A549 (cell line): ENCODE results near the gene CYP19A1. TPM values are rescaled to one million over a fixed set of nuclear protein-coding genes. Genes with fewer than 3 reads are reported as not detected.

Experiments used
- ATAC-seq, 2 experiments: fragments of 200-7000 bp in 1 of 2; fragments of >200 bp in 1 of 2; cut with Nextera tagmentation in 1 of 2; cut with Tn5 transposase in 1 of 2; 3 replicates each; pipeline versions ENCODE4 v1.8.0 to v1.9.1; 2018 to 2020; ENCODE audit warnings: mild to moderate bottlenecking in 1 of 2, moderate library complexity in 1 of 2
- CTCF ChIA-PET: fragments of 300-600 bp; sonication (Branson Sonifier 250); formaldehyde crosslinking; extraction: SDS; loops from one replicate; lab custom pipeline; 2021; ENCODE audit warnings: antibody characterized with exemption, inconsistent platforms; lab: Yijun Ruan, JAX
- POLR2A ChIA-PET: fragments of 350-600 bp; formaldehyde crosslinking; extraction: SDS; loops from one replicate; lab custom pipeline; 2021; ENCODE audit warnings: antibody characterized with exemption, inconsistent platforms; lab: Yijun Ruan, JAX
- DNase-seq, 2 experiments: peaks; one replicate each; pipeline versions ENCODE4 v3.0.0 to v3.0.0-alpha.2; 2011 to 2016; ENCODE audit warnings: low read depth in 1 of 2, low spot score in 1 of 2
- FAIRE-seq: peaks from 2 replicates; lab custom pipeline; 2011; peaks lifted over from hg19 to GRCh38; lab: Jason Lieb, UNC
- H3K27ac ChIP-seq, 2 experiments: fragments of >200 bp; sonication (Bioruptor Twin); formaldehyde crosslinking; 3 replicates each; pipeline ENCODE4 v1.5.1; 2016 to 2017
- H3K4me1 ChIP-seq: fragments of >200 bp; sonication (Bioruptor Twin); formaldehyde crosslinking; 3 replicates; pipeline ENCODE4 v1.6.1; 2016
- H3K4me2 ChIP-seq: fragments of >200 bp; sonication (Bioruptor Twin); formaldehyde crosslinking; 3 replicates; pipeline ENCODE4 v1.6.1; 2016
- H3K4me3 ChIP-seq: fragments of >200 bp; sonication (Bioruptor Twin); formaldehyde crosslinking; 3 replicates; pipeline ENCODE4 v1.5.1; 2016
- H3K9me3 ChIP-seq: fragments of >200 bp; sonication (Bioruptor Twin); formaldehyde crosslinking; 3 replicates; pipeline ENCODE4 v1.6.1; 2016
- BCL3 ChIP-seq: fragments of >200 bp; sonication (Bioruptor Twin); formaldehyde crosslinking; IDR thresholded peaks from 3 replicates; pipeline ENCODE4 v1.6.1; 2016
- CBX2 ChIP-seq: fragments of 200-600 bp; sonication (generic); IDR thresholded peaks from 2 replicates; pipeline ENCODE4 v1.6.1; 2016; ENCODE audit warnings: low read depth, mild to moderate bottlenecking, borderline replicate concordance
- CEBPB ChIP-seq, 2 experiments: fragments of >200 bp in 1 of 2; sonication (Bioruptor Twin) in 1 of 2; formaldehyde crosslinking in 1 of 2; IDR thresholded peaks; 2 replicates each; pipeline ENCODE4 v1.6.1; 2012 to 2016
- E2F6 ChIP-seq: IDR thresholded peaks from 2 replicates; pipeline ENCODE4 v1.6.1; 2012; ENCODE audit warnings: low read depth, borderline replicate concordance
- EHMT2 ChIP-seq: fragments of 200-600 bp; sonication (generic); IDR thresholded peaks from 2 replicates; pipeline ENCODE4 v1.6.1; 2016; ENCODE audit warnings: antibody characterized with exemption, low read depth, mild to moderate bottlenecking, moderate library complexity
- ESRRA ChIP-seq: fragments of 150-350 bp; IDR thresholded peaks from 2 replicates; pipeline ENCODE4 v1.6.1; 2014; ENCODE audit warnings: mild to moderate bottlenecking, low read length, borderline replicate concordance
- FOXS1 ChIP-seq: fragments of 250-450 bp; sonication (Bioruptor Pico); IDR thresholded peaks from 2 replicates; pipeline ENCODE4 v1.5.0; 2020; ENCODE audit warnings: mild to moderate bottlenecking, moderate library complexity
- HMGXB4 ChIP-seq: fragments of 250-450 bp; sonication (Bioruptor Pico); IDR thresholded peaks from 2 replicates; pipeline ENCODE4 v1.5.0; 2021; ENCODE audit warnings: mild to moderate bottlenecking, moderate library complexity, borderline replicate concordance
- HOXB5 ChIP-seq: fragments of 250-450 bp; sonication (Bioruptor Pico); IDR thresholded peaks from 2 replicates; pipeline ENCODE4 v1.5.0; 2020; ENCODE audit warnings: mild to moderate bottlenecking, moderate library complexity
- MAFK ChIP-seq: fragments of 450-650 bp; IDR thresholded peaks from 2 replicates; pipeline ENCODE4 v1.6.1; 2014; ENCODE audit not compliant: partially characterized antibody
- POLR2A ChIP-seq: IDR thresholded peaks from 2 replicates; pipeline ENCODE4 v1.6.1; 2012; ENCODE audit warnings: mild to moderate bottlenecking, low read length
- RCOR1 ChIP-seq: fragments of 150-350 bp; IDR thresholded peaks from 2 replicates; pipeline ENCODE4 v1.6.1; 2014; ENCODE audit warnings: antibody characterized with exemption, low read length, low read depth
- RFX5 ChIP-seq: fragments of 450-650 bp; IDR thresholded peaks from 2 replicates; pipeline ENCODE4 v1.7.1; 2014; ENCODE audit warnings: antibody characterized with exemption, mild to moderate bottlenecking, moderate library complexity
- TP53 ChIP-seq: fragments of 250-450 bp; sonication (Bioruptor Pico); IDR thresholded peaks from 2 replicates; pipeline ENCODE4 v1.5.0; 2021; ENCODE audit warnings: mild to moderate bottlenecking, moderate library complexity
- USF2 ChIP-seq: fragments of 450-650 bp; IDR thresholded peaks from 2 replicates; pipeline ENCODE4 v1.6.1; 2014; ENCODE audit warnings: antibody characterized with exemption
- ZSCAN20 ChIP-seq: fragments of 250-450 bp; sonication (Bioruptor Pico); IDR thresholded peaks from 2 replicates; pipeline ENCODE4 v1.8.0; 2022; ENCODE audit warnings: mild to moderate bottlenecking, moderate library complexity
- WGBS: methylation state at CpG from one replicate; pipeline ENCODE4 v1.1.6; 2017; ENCODE audit errors: missing lambda C conversion rate; 5-methylcytosine and 5-hydroxymethylcytosine counted together
- polyA plus RNA-seq, 4 experiments: library from polyadenylated mRNA; depleted of rRNA in 3 of 4; stranded (reverse); fragments of >200 nt; fragmentation: RNase III in 1 of 4; extraction: RNeasy Plus Mini Kit Qiagen cat#74134 plus additional on column Dnase treatment in 1 of 4; gene quantifications; 2 replicates in 3 of 4; 3 replicates in 1 of 4; pipeline ENCODE4 v1.2.3, GENCODE V29; 2011 to 2017

Gene CYP19A1
- polyA plus RNA-seq, 2 of the 4 experiments (the other 2 are of a cell fraction): 0.36 TPM; not detected in 1

- TF ChIP-seq CBX2 (no peak), CEBPB (IDR thresholded peaks at IDR 0.05) (no peak), RCOR1 (no peak), MAFK (peak; percentile 69)
- Histone ChIP-seq H3K27ac (no peak overlapping the region), H3K4me3 (no peak overlapping the region), H3K4me1 (no peaks in the 10 kb centered on the region), H3K9me3 (no peaks in the 10 kb centered on the region), H3K4me2 (no peak overlapping the region)
- ChIA-PET CTCF (interaction anchor here (1.2 to 15.7 kb wide), 6 partner anchors 8 to 194 kb away, joined by 3 to 333 read pairs (median 30); no protein-coding TSS in a partner anchor), POLR2A (no interaction called here)
- DNase-seq: no peak
- WGBS: 86% methylated on average over 7 of the region's 7 CpGs
- no peak for ATAC-seq
- FAIRE-seq: no peak
Measured at GRCh38 chr15:51191072-51191670, 147.2 kb downstream of the CYP19A1 start.

- CTCF ChIA-PET: interaction anchor here (1.0 to 15.7 kb wide), 4 partner anchors 14 to 191 kb away, joined by 3 to 333 read pairs (median 39); no protein-coding TSS in a partner anchor
- ATAC-seq: no peak
- no peak overlapping the region for H3K4me3 ChIP-seq
- TF ChIP-seq RFX5 (no peak), ESRRA (no peak), USF2 (no peak), ZSCAN20 (CRISPR knock-in tag) (no peak), POLR2A (no peak), BCL3 (no peak)
- TF ChIP-seq, all 56 proteins: peak for 0
- Histone ChIP-seq H3K4me1 (no peaks in the 10 kb centered on the region), H3K27ac (no peak overlapping the region), H3K4me2 (no peak overlapping the region), H3K9me3 (no peaks in the 10 kb centered on the region)
- 67% methylated on average over 8 of the region's 8 CpGs for WGBS
- POLR2A ChIA-PET: no interaction called here
- DNase-seq (no peak), FAIRE-seq (no peak)
Measured at GRCh38 chr15:51190424-51191068, 147.8 kb downstream of the CYP19A1 start.

- ATAC-seq: no peak
- FAIRE-seq: no peak
- POLR2A ChIA-PET: no interaction called here
Measured at GRCh38 chr15:51189669-51190385, 148.6 kb downstream of the CYP19A1 start.

More at GRCh38 chr15:51189669-51190385, 148.6 kb downstream of the CYP19A1 start:
- Histone ChIP-seq H3K4me1 (no peaks in the 10 kb centered on the region), H3K27ac (no peak overlapping the region), H3K9me3 (no peaks in the 10 kb centered on the region), H3K4me3 (no peak overlapping the region), H3K4me2 (no peak overlapping the region)
- CTCF ChIA-PET: interaction anchor here (0.6 to 15.7 kb wide), 3 partner anchors 24 to 279 kb away, joined by 3 to 333 read pairs (median 4); no protein-coding TSS in a partner anchor
- DNase-seq: no peak
- TF ChIP-seq HOXB5 (CRISPR knock-in tag): no peak
- TF ChIP-seq MAFK: no peak
- TF ChIP-seq ZSCAN20 (CRISPR knock-in tag): no peak
- TF ChIP-seq BCL3: no peak
- no peak for TF ChIP-seq FOXS1 (CRISPR knock-in tag)
- no peak for TF ChIP-seq EHMT2
- TF ChIP-seq POLR2A: no peak
- no peak for TF ChIP-seq USF2
- no peak for TF ChIP-seq TP53 (CRISPR knock-in tag)
- TF ChIP-seq E2F6: no peak
- no peak for TF ChIP-seq HMGXB4 (CRISPR knock-in tag)
- 59% methylated on average over 6 of the region's 6 CpGs for WGBS
